NT2/D1 (cell line): ENCODE data around the gene PLEKHG5.

ENCODE experiments used
- SUZ12 ChIP-seq: IDR thresholded peaks from 2 replicates; pipeline ENCODE4 v1.6.1; 2011; ENCODE audit not compliant: insufficient read length, insufficient read depth; ENCODE audit errors: extremely low read depth
- YY1 ChIP-seq: IDR thresholded peaks from 2 replicates; pipeline ENCODE4 v1.6.1; 2011; ENCODE audit not compliant: insufficient read length, insufficient read depth
- ZNF274 ChIP-seq: IDR thresholded peaks from 2 replicates; pipeline ENCODE4 v1.6.1; 2011; ENCODE audit warnings: mild to moderate bottlenecking, low read depth, low read length

DNA sequence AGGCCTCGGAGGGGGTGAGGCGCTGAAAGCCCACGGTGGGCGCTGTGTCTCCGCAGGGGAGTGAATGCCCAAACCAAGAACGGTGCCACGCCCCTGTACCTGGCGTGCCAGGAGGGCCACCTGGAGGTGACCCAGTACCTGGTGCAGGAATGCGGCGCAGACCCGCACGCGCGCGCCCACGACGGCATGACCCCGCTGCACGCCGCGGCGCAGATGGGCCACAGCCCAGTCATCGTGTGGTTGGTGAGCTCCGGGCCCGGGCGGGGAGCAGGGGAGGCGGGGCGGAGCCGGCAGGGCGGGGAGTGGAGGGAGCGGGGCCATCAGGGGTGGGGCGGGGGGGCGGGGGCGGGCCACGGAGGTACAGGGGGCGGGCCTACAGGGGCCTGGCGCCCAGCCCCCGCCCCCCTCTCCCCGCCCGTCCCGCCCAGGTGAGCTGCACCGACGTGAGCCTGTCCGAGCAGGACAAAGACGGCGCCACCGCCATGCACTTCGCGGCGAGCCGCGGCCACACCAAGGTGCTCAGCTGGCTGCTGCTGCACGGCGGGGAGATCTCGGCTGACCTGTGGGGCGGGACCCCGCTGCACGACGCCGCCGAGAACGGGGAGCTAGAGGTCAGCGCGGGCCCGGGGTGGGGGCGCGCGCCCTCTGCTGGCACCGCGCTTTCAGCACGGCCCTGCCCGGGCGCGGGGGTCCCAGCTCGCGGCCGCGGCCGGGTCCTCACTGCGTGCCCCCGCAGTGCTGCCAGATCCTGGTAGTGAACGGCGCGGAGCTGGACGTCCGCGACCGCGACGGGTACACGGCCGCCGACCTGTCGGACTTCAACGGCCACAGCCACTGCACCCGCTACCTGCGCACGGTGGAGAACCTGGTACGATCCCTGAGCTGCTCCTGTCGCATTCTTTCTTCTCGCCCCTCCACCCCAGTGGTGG lies 51.0 kb downstream of the PLEKHG5 start:
- TF ChIP-seq YY1 (no peak), ZNF274 (no peak), SUZ12 (no peak)
